Upper lobe of left lung (tissue), 4 donors: ENCODE data around the gene LTBP1.

ENCODE experiments used
- POLR2A ChIP-seq, 4 donors: fragments of 450-650 bp; IDR thresholded peaks; one replicate each; pipeline ENCODE4 v1.5.1; 2016 to 2017; ENCODE audit warnings: antibody characterized with exemption in 4 of 4, mild to moderate bottlenecking in 2 of 4
- POLR2AphosphoS5 ChIP-seq, 2 donors: sonication (generic); formaldehyde crosslinking; IDR thresholded peaks; one replicate each; pipeline ENCODE4 v1.5.1; 2017; ENCODE audit warnings: antibody characterized with exemption in 2 of 2
- TF ChIP-seq, protein P1 (sequence below), 6 experiments: fragments of 450-650 bp in 4 of 6; fragments of 200-600 bp in 2 of 6; sonication (generic) in 2 of 6; IDR thresholded peaks; one replicate each; pipeline ENCODE4 v1.5.1; 2016 to 2019; ENCODE audit warnings: antibody characterized with exemption in 6 of 6

DNA sequence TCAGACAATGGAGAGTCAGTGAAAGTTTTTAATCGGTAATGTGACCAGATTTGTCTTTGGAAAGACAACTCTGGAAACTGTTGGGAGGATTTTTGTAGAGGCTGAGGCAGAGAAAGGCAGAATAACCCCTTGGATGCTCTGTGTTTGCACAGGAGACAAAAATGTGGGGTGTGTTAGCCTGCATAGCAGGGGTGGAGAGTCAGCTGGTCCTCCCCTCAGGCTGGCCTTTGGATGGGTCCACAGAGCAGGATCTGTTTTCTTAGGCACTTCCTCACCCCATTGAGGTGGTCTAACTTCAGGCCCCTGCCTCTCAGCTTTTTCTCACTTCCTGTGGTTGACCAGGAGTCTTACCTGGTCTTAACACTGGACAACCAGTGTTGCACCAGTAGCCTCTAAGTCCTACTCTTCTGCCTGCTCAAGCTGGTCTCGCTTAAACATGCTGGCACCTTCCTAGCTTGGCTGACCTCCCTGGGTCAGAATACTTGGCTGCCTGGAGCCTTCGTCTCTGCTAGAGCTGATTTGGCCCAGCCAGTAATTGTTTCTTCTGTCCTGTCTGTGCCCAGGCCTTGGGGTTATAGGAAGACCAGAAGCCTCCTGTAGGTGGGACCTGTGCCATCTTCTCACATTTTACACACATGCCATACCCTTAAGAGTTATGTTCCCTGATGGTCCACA is 269.9 kb downstream of the LTBP1 start:
- TF ChIP-seq, protein P1, sequence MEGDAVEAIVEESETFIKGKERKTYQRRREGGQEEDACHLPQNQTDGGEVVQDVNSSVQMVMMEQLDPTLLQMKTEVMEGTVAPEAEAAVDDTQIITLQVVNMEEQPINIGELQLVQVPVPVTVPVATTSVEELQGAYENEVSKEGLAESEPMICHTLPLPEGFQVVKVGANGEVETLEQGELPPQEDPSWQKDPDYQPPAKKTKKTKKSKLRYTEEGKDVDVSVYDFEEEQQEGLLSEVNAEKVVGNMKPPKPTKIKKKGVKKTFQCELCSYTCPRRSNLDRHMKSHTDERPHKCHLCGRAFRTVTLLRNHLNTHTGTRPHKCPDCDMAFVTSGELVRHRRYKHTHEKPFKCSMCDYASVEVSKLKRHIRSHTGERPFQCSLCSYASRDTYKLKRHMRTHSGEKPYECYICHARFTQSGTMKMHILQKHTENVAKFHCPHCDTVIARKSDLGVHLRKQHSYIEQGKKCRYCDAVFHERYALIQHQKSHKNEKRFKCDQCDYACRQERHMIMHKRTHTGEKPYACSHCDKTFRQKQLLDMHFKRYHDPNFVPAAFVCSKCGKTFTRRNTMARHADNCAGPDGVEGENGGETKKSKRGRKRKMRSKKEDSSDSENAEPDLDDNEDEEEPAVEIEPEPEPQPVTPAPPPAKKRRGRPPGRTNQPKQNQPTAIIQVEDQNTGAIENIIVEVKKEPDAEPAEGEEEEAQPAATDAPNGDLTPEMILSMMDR (IDR thresholded peaks at IDR 0.05) = no peak
- TF ChIP-seq POLR2AphosphoS5 (IDR thresholded peaks at IDR 0.05) = no peak
- no peak for TF ChIP-seq POLR2A (IDR thresholded peaks at IDR 0.05)
